Panc1 (cell line): ENCODE results near the gene NEAT1.

Source experiments
- TF ChIP-seq, protein P1 (sequence below): fragments of 450-650 bp; IDR thresholded peaks from 2 replicates; pipeline ENCODE4 v1.5.1; 2017; ENCODE audit warnings: mild to moderate bottlenecking
- TF ChIP-seq, protein P2 (sequence below), 2 experiments: IDR thresholded peaks; 2 replicates each; pipeline ENCODE4 v1.6.1; 2011 to 2012; ENCODE audit warnings: low read depth in 2 of 2, control low read depth in 1 of 2, low read length in 1 of 2, mild to moderate bottlenecking in 1 of 2, moderate library complexity in 1 of 2; ENCODE audit not compliant: insufficient read depth in 1 of 2

DNA sequence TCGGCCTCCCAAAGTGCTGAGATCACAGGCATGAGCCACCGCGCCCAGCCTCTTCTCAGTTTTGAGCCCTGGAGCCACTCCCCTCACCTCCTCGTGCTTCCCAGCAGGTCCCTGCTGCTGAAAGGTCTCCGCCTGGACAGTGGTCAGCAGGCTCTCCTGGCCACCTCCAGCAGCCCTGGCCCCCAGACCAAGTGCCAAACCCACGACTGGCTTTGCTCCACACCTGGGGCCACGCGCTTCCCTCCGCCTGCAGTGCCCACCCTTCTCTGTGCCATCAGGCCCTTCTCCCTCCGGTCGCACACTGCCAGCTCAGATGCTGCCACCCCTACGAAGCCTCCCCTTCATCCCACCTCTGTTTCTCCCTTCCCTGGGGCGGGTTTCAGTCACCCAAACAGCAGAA, 23.3 kb upstream of the NEAT1 start:
- TF ChIP-seq, protein P1, sequence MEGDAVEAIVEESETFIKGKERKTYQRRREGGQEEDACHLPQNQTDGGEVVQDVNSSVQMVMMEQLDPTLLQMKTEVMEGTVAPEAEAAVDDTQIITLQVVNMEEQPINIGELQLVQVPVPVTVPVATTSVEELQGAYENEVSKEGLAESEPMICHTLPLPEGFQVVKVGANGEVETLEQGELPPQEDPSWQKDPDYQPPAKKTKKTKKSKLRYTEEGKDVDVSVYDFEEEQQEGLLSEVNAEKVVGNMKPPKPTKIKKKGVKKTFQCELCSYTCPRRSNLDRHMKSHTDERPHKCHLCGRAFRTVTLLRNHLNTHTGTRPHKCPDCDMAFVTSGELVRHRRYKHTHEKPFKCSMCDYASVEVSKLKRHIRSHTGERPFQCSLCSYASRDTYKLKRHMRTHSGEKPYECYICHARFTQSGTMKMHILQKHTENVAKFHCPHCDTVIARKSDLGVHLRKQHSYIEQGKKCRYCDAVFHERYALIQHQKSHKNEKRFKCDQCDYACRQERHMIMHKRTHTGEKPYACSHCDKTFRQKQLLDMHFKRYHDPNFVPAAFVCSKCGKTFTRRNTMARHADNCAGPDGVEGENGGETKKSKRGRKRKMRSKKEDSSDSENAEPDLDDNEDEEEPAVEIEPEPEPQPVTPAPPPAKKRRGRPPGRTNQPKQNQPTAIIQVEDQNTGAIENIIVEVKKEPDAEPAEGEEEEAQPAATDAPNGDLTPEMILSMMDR: no peak
- TF ChIP-seq, protein P2, sequence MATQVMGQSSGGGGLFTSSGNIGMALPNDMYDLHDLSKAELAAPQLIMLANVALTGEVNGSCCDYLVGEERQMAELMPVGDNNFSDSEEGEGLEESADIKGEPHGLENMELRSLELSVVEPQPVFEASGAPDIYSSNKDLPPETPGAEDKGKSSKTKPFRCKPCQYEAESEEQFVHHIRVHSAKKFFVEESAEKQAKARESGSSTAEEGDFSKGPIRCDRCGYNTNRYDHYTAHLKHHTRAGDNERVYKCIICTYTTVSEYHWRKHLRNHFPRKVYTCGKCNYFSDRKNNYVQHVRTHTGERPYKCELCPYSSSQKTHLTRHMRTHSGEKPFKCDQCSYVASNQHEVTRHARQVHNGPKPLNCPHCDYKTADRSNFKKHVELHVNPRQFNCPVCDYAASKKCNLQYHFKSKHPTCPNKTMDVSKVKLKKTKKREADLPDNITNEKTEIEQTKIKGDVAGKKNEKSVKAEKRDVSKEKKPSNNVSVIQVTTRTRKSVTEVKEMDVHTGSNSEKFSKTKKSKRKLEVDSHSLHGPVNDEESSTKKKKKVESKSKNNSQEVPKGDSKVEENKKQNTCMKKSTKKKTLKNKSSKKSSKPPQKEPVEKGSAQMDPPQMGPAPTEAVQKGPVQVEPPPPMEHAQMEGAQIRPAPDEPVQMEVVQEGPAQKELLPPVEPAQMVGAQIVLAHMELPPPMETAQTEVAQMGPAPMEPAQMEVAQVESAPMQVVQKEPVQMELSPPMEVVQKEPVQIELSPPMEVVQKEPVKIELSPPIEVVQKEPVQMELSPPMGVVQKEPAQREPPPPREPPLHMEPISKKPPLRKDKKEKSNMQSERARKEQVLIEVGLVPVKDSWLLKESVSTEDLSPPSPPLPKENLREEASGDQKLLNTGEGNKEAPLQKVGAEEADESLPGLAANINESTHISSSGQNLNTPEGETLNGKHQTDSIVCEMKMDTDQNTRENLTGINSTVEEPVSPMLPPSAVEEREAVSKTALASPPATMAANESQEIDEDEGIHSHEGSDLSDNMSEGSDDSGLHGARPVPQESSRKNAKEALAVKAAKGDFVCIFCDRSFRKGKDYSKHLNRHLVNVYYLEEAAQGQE (IDR thresholded peaks at IDR 0.05; ENCODE audit: insufficient read depth in 1 of 2, low read depth in 2 of 2, low read length in 1 of 2): no peak
